GM21381 (cell line): ENCODE results near the gene NMRAL1.

Experiments used
- ATAC-seq: cut with Tn5 transposase; IDR thresholded peaks from one replicate; pipeline ENCODE4 v1.9.1; 2021; ENCODE audit warnings: mild to moderate bottlenecking, moderate library complexity; ENCODE audit not compliant: unreplicated experiment

The NMRAL1 gene

DNA sequence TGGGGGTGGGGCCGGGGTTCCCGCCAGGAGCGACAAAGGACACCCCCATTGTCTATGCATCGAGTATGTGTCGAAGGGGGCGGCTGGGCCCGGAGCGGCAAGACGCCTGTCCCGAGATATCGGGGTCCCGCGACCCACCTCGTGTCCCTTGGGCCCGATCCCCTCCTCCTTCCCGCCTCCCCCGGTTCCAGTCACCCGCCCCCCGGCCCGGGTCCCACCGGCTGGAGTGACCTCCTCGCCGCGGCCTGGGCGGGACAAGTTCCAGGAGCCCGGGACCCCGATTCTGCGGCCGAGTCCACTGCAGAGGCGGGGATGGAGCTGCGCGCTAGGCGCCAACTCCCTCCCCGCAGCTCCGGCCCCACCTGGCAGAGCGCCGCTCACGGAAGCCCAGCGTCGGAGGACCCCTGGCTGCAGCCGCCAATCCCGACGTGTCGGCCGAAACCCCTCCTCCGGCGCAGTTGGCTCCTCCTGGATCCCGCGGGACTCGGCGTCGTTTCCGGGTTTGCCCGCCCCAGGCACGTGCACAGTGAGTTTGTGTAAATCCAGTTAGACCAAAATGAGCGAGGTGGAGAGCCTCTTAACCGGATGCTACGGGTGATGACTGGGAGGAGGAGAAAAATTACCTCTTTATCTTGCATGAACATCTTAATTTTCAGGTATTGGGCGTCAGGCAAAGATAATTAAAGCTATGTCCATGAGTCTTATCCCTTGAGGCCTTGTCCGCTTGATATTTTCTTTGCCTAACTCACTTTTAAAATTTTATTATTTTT is at the start of gene NMRAL1:
Gene NMRAL1 (minus strand): TSS at position 434 of the 770 bp plus-strand sequence. CDS start 493 bp downstream, outside the sequence.
- ATAC-seq: peak; percentile 48

- no peak for ATAC-seq
Observed at GRCh38 chr16:4523686-4524085, 49.3 kb upstream of the NMRAL1 start.

- ATAC-seq: no peak
Observed at GRCh38 chr16:4522051-4522581, 47.7 kb upstream of the NMRAL1 start.

GRCh38 chr16:4520913-4521312 is 46.5 kb upstream of the NMRAL1 start:
- no peak for ATAC-seq

DNA sequence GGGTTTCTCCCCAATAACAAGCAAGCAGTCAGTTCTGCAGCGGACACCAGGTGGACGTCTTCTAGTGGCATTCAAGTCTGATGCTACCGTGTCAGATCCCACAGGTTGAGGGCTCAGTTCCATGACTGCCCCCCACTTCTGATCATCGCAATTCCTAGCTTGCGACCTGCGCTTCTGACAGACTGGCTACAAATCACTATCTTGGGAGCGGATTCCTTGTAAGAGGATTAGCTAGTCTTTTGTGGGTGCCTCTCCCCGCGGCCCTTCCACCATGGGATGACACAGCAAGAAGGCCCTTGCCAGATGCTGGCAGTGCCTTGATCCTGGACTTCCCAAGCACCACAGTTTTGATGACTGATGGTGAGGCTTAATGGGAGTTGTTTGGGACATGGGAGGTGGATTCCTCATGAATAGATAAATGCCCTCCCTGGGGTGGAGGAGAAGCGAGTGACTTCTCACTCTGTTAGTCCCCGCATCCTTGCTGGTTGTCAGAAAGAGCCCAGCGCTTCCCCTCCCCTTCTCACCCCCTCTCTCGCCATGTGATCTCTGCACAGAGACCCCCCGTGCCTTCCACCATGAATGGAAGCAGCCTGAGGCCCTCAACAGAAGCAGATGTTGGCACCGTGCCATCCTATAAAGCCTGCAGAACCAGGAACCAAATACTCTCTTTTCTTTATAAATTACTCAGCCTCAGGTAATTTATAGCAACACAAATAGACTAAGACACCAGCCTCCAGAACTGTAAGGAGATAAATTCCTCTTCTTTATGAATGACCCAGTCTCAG is 45.0 kb upstream of the NMRAL1 start:
- no peak for ATAC-seq

DNA sequence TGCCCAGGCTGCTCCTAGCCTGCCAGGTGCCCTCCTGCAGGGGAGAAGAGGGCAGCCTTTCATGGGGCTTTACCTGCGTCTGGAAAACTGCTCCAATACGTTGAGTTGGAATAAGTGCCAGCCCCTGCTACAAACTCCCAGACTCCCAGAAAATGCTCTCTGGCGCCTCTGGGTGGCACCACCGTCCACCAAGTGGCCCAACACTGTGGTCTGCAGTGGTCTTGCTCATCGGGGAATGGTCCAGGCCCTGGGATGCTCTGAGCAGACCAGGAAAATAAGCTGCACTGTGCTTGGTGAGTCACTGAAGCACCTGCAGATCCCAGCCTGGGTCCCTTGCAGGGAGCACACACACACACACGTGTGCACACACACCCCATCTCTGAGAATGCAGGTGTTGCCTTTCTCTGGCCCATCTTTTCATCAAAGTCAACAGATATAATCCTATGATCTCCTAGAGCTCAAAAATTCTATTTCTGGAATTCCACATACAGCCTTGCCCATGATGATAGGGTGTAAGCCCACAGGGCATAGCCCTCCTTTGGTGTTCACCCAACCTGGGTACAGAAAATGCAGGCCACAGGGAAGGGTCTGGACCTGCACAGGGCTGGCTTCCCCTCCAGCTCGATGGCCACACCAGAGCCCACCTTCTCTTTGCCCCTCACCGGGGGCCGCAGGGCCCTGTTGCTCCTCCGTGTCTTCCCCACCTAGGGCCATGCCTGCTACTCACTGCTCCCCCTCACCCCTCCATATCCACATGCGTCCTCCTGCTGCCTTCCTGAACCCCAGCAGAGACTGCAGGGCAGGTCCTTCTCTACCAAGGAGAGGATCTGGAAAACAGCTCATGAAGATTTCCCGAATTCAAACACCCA is 43.6 kb upstream of the NMRAL1 start:
- no peak for ATAC-seq

GRCh38 chr16:4515611-4516233 is 41.3 kb upstream of the NMRAL1 start:
- peak; percentile 61 for ATAC-seq

- ATAC-seq: no peak
Observed at GRCh38 chr16:4514606-4515005, 40.2 kb upstream of the NMRAL1 start.

- ATAC-seq: no peak
Observed at GRCh38 chr16:4513881-4514280, 39.5 kb upstream of the NMRAL1 start.

DNA sequence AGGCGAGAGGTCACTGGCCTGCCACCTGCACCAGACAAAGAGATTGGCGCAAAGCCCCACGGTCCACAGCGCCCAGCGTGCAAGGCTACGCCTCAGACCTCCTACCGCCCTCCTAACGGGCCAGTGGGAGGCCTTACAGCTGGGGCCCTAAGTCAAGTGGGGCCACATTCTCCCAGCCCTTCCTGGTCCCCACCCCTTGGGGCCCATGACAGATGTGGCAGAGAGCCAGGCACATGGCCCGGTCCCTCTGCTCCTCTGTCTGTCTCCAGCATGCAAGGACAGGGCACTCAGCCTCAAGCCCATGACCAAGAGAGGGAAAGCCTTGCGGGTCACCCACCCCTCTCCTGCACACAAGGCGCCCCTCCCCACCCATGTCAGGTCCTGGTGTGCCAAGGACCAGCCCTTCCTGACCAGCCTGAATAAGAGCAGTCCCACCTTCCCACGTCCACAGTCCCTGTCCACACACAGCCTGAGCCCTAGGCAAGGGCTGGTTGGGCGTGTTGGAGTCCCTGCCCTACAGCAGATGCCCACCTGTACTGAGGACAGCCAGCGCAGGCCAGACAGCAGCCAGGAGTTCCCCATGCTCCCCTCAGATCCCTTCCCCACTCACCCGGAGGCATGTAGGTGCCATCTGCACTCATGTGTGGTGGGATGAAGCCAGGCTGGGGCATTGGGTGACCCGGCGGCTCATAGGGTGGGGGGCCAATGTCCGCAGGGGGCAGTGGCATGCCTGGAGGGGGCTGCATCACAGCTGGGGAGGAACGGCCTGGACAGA is 38.8 kb upstream of the NMRAL1 start:
- ATAC-seq: no peak

- no peak for ATAC-seq
Observed at GRCh38 chr16:4512473-4512872, 38.0 kb upstream of the NMRAL1 start.

- ATAC-seq: no peak
Observed at GRCh38 chr16:4511441-4512082, 37.1 kb upstream of the NMRAL1 start.

- ATAC-seq: no peak
Observed at GRCh38 chr16:4510747-4511426, 36.5 kb upstream of the NMRAL1 start.

DNA sequence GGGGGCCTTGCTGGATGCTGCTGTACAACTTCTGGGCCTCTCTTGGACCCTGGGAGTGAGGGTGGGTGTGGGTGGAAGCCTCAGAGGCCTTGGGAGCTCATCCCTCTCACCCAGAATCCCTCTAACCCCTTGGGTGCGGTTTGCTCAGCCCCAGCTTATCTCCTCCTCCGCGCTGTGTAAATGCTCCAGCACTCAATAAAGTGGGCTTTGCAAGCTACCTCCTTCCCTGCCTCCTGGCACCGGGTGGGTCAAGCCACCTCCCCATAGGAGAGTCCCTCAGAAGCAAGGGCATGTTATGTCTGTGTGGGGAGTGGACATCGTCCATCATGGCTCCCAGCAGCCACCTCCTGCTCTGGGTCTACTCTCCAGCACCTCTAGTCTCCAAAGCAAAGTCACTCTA is 35.7 kb upstream of the NMRAL1 start:
- no peak for ATAC-seq

- no peak for ATAC-seq
Observed at GRCh38 chr16:4509420-4509819, 35.0 kb upstream of the NMRAL1 start.

GRCh38 chr16:4508806-4509205 is 34.4 kb upstream of the NMRAL1 start:
- ATAC-seq: no peak

DNA sequence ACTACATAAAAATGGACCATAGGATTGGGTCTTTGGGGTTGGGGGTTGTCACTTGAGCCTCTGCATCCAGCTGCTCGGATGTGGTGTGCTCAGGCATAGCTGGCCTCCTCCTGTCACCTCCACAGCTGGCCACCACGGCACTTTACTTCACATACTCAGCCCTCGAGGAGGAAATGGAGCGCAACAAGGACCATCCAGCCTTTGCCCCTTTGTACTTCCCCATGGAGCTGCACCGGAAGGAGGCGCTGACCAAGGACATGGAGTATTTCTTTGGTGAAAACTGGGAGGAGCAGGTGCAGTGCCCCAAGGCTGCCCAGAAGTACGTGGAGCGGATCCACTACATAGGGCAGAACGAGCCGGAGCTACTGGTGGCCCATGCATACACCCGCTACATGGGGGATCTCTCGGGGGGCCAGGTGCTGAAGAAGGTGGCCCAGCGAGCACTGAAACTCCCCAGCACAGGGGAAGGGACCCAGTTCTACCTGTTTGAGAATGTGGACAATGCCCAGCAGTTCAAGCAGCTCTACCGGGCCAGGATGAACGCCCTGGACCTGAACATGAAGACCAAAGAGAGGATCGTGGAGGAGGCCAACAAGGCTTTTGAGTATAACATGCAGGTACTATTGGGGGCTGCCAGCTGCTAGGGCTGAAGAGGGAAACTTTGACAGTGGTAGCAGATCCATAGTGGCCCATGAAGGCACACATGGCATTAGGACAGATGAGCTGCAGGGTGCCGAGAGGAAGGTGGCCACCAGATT is 33.3 kb upstream of the NMRAL1 start:
- no peak for ATAC-seq

DNA sequence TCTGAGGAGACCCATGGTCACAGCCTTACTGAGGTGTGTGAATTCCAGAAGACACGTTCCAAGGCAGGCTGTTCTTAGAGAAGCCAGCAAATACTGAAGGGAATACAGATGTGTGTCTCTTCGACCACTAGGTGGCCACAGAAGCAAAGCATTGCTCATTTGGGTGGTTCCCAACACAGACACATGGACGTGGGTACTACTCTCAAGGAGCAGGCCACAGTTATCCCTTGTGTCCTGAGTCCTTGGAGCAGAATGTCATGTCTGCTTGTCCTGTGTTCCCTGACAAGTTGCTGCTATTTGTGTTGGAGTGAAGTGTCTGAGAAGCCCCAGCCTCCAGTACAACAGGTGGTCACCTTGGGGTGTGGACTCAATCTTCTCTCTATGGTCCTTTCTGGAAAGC is 32.0 kb upstream of the NMRAL1 start:
- ATAC-seq: peak; percentile 63
